K562 (cell line): ENCODE measurements around the gene BMAL1. TPM values are rescaled to one million over a fixed set of nuclear protein-coding genes. Genes with fewer than 3 reads are reported as not detected.

Source experiments
- ATAC-seq: fragments of 200-7000 bp; cut with Tn5 transposase; 3 replicates; pipeline ENCODE4 v1.9.1; 2020; ENCODE audit warnings: moderate library complexity
- BruUV-seq: library from RNA; stranded (reverse); fragments of 400-500 nt; replicated peaks from 2 replicates; lab custom pipeline; 2021; lab: Mats Ljungman, UMichigan
- CTCF ChIA-PET: fragments of 300-600 bp; formaldehyde crosslinking; extraction: SDS; loops from one replicate; lab custom pipeline; 2021; ENCODE audit warnings: low intra/inter-chr PET ratio; lab: Yijun Ruan, JAX
- POLR2A ChIA-PET: fragments of 300-600, 350-650 bp; sonication (Branson Sonifier 250); formaldehyde crosslinking; extraction: SDS; loops from one replicate; lab custom pipeline; 2021; ENCODE audit warnings: antibody characterized with exemption, inconsistent platforms; lab: Yijun Ruan, JAX
- DNase-seq, 4 experiments: peaks; one replicate each; pipeline versions ENCODE4 v3.0.0 to v3.0.0-alpha.2; 2011 to 2018; ENCODE audit warnings: low spot score in 3 of 4, mixed read lengths in 3 of 4; ENCODE audit errors: extremely low read depth in 1 of 4
- FAIRE-seq: peaks from 2 replicates; lab custom pipeline; 2011; peaks lifted over from hg19 to GRCh38; lab: Jason Lieb, UNC
- H2AFZ ChIP-seq: 2 replicates; pipeline ENCODE4 v1.6.0; 2011; ENCODE audit warnings: low read depth, low read length, control low read depth, inconsistent platforms
- H3K27ac ChIP-seq: fragments of 200-600 bp; 3 replicates; pipeline ENCODE4 v1.8.0; 2011; ENCODE audit warnings: low read depth, mild to moderate bottlenecking, control low read depth, inconsistent platforms, low read length, moderate library complexity, mixed read lengths; ENCODE audit errors: extremely low read depth
- H3K27me3 ChIP-seq, 2 experiments: fragments of 300-600 bp in 1 of 2; 2 replicates in 1 of 2; 3 replicates in 1 of 2; pipeline versions ENCODE4 v1.6.0 to v1.8.0; 2011; ENCODE audit warnings: inconsistent platforms in 2 of 2, low read length in 2 of 2, mild to moderate bottlenecking in 1 of 2, mixed read lengths in 1 of 2, moderate library complexity in 1 of 2; ENCODE audit not compliant: control insufficient read depth in 2 of 2, insufficient read depth in 2 of 2
- H3K36me3 ChIP-seq: fragments of 300-600 bp; 3 replicates; pipeline ENCODE4 v1.8.0; 2011; ENCODE audit warnings: mild to moderate bottlenecking, low read length, inconsistent platforms; ENCODE audit not compliant: control insufficient read depth, insufficient read depth
- H3K4me1 ChIP-seq, 2 experiments: fragments of 200-600 bp in 1 of 2; replicated peaks in 1 of 2; 2 replicates in 1 of 2; 3 replicates in 1 of 2; pipeline versions ENCODE4 v1.5.1 to v1.8.0; 2011; ENCODE audit warnings: inconsistent platforms in 2 of 2, low read length in 2 of 2, mild to moderate bottlenecking in 1 of 2, mixed read lengths in 1 of 2, moderate library complexity in 1 of 2; ENCODE audit not compliant: control insufficient read depth in 2 of 2, insufficient read depth in 2 of 2
- H3K4me2 ChIP-seq: 2 replicates; pipeline ENCODE4 v1.6.1; 2011; ENCODE audit warnings: low read length, control low read depth, inconsistent platforms, mixed read lengths; ENCODE audit not compliant: insufficient read depth
- H3K4me3 ChIP-seq: fragments of 200-600 bp; sonication (generic), shearing (Covaris generic); 2 replicates; pipeline ENCODE4 v1.5.1; 2016; ENCODE audit warnings: control low read depth, inconsistent platforms
- H3K79me2 ChIP-seq: fragments of 200-600 bp; 3 replicates; pipeline ENCODE4 v1.8.0; 2011; ENCODE audit warnings: low read length, inconsistent platforms; ENCODE audit not compliant: control insufficient read depth, insufficient read depth
- H3K9ac ChIP-seq, 2 experiments: 2 replicates each; pipeline versions ENCODE4 v1.6.0 to v1.6.1; 2011; ENCODE audit warnings: low read depth in 2 of 2, low read length in 2 of 2, control low read depth in 1 of 2, inconsistent platforms in 1 of 2, mild to moderate bottlenecking in 1 of 2, mixed read lengths in 1 of 2; ENCODE audit not compliant: insufficient read depth in 1 of 2
- H3K9me1 ChIP-seq: one replicate; pipeline ENCODE4 v1.6.0; 2011; ENCODE audit warnings: inconsistent platforms, mild to moderate bottlenecking, low read length, moderate library complexity; ENCODE audit not compliant: control insufficient read depth, insufficient read depth
- H3K9me3 ChIP-seq: replicated peaks from 2 replicates; pipeline ENCODE4 v1.5.1; 2011; ENCODE audit warnings: low read depth, low read length, inconsistent platforms; ENCODE audit not compliant: control insufficient read depth, insufficient read depth
- H4K20me1 ChIP-seq: replicated peaks from 2 replicates; pipeline ENCODE4 v1.6.1; 2011; ENCODE audit warnings: low read length, inconsistent platforms, mixed read lengths; ENCODE audit not compliant: control insufficient read depth, insufficient read depth
- DNMT1 ChIP-seq: fragments of 450-650 bp; IDR thresholded peaks from 2 replicates; pipeline ENCODE4 v1.6.1; 2016; ENCODE audit warnings: antibody characterized with exemption, mild to moderate bottlenecking
- E2F3 ChIP-seq: fragments of 250-450 bp; sonication (Bioruptor Pico); IDR thresholded peaks from 2 replicates; pipeline ENCODE4 v1.4.0; 2020; ENCODE audit warnings: mild to moderate bottlenecking
- HNRNPLL ChIP-seq: fragments of 200-400 bp; formaldehyde crosslinking; IDR thresholded peaks from 2 replicates; pipeline ENCODE4 v1.6.1; 2017; ENCODE audit warnings: low read length, low read depth, mild to moderate bottlenecking; ENCODE audit not compliant: poor library complexity, severe bottlenecking
- STAT5A ChIP-seq: IDR thresholded peaks from 2 replicates; pipeline ENCODE4 v1.6.1; 2012; ENCODE audit warnings: low read length, inconsistent platforms, borderline replicate concordance
- TSC22D4 ChIP-seq: fragments of 450-650 bp; IDR thresholded peaks from 2 replicates; pipeline ENCODE4 v1.6.1; 2016; ENCODE audit warnings: missing genetic modification characterization, missing biosample characterization, control low read depth
- VEZF1 ChIP-seq: fragments of 200-800 bp; sonication (Bioruptor generic); IDR thresholded peaks from 2 replicates; pipeline ENCODE4 v1.6.1; 2017; ENCODE audit warnings: missing genetic modification characterization, missing compliant biosample characterization
- ZBED1 ChIP-seq: IDR thresholded peaks from 2 replicates; pipeline ENCODE4 v1.6.1; 2014
- ZNF197 ChIP-seq: fragments of 200-800 bp; sonication (Bioruptor generic); IDR thresholded peaks from 2 replicates; pipeline ENCODE4 v1.6.1; 2016; ENCODE audit warnings: low read depth, missing genetic modification characterization, missing compliant biosample characterization
- ZNF24 ChIP-seq: fragments of 450-650 bp; IDR thresholded peaks from 2 replicates; pipeline ENCODE4 v1.6.1; 2016
- ZNF449 ChIP-seq: fragments of 250-450 bp; sonication (Bioruptor Pico); IDR thresholded peaks from 2 replicates; pipeline ENCODE4 v1.8.0; 2022; ENCODE audit warnings: moderate library complexity, mild to moderate bottlenecking, inconsistent platforms
- WGBS: fragments of 100-300 bp; shearing (Covaris generic); methylation state at CpG from one replicate; pipeline ENCODE4 v1.1.6; 2016; ENCODE audit warnings: low coverage, mixed read lengths; ENCODE audit not compliant: insufficient coverage; ENCODE audit errors: missing lambda C conversion rate; 5-methylcytosine and 5-hydroxymethylcytosine counted together
- in situ Hi-C: fragments of 300-500 bp; cut with MboI; formaldehyde crosslinking; loops from 4 replicates; pipeline ENCODE4 v1.15.0; 2018; ENCODE audit warnings: inconsistent platforms, mixed read lengths
- intact Hi-C: fragments of 100-400 bp; cut with micrococcal nuclease; formaldehyde crosslinking; loops from 2 replicates; pipeline ENCODE4 v1.14.2; 2022
- polyA plus RNA-seq, 8 experiments: library from polyadenylated mRNA; depleted of rRNA in 4 of 8; stranded (reverse) in 5 of 8; unstranded in 3 of 8; fragments of >200 nt; fragmentation: Nextera tagmentation in 2 of 8; fragmentation: Illumina TruSeq in 1 of 8; extraction: Ambion mirVana in 2 of 8; extraction: Trizol in 1 of 8; gene quantifications; 2 replicates each; pipeline versions ENCODE4 v1.2.1 to v1.2.3, GENCODE V29; 2011 to 2014; ENCODE audit warnings: inconsistent platforms in 1 of 8, missing spikeins in 1 of 8
- total RNA-seq, 7 experiments: library from RNA; depleted of rRNA in 6 of 7; stranded (reverse); fragments of >200 nt in 6 of 7; fragmentation: Illumina TruSeq in 2 of 7; extraction: Trizol in 2 of 7; gene quantifications; 2 replicates each; pipeline versions ENCODE4 v1.2.1 to v1.2.3, GENCODE V29; 2011 to 2021; ENCODE audit warnings: low replicate concordance in 1 of 7

The BMAL1 gene
- total and polyA plus RNA-seq, 9 of the 15 experiments (the other 6 are each of a cell fraction or from before 2014, with no cell fraction given): 0.14 to 2.4 (median 0.64) TPM

GRCh38 chr11:13348305-13348704 lies 70.7 kb downstream of the BMAL1 start:
- Histone ChIP-seq H3K79me2 (no peaks in the 10 kb centered on the region), H4K20me1 (0 out of 2 replicates have a peak, but pooled peaks cover 1% of the 10 kb centered on the region), H3K4me2 (no peak overlapping the region), H3K9me3 (no peaks in the 10 kb centered on the region), H2AFZ (no peak overlapping the region), H3K27ac (no peak overlapping the region), H3K9me1 (no peaks in the 10 kb centered on the region), H3K27me3 (peaks cover 9 to 40% of the 10 kb centered on the region in 2 experiments; a peak in 4 of 5 replicates), H3K4me3 (no peak overlapping the region), H3K9ac (no peak overlapping the region), H3K4me1 (0 out of 5 replicates have a peak, but pooled peaks cover 0 to 3% of the 10 kb centered on the region in 2 experiments), H3K36me3 (no peaks in the 10 kb centered on the region)
- POLR2A ChIA-PET: no interaction called here
- FAIRE-seq (no peak), ATAC-seq (no peak), DNase-seq (no peak)
- in situ Hi-C loops (loop anchor here (10.0 kb wide), 2 partner anchors 144 to 434 kb away; no protein-coding TSS in a partner anchor), intact Hi-C loops (no loop called here)
- 0% methylated on average over 3 of the region's 3 CpGs for WGBS
- CTCF ChIA-PET: no interaction called here
- BruUV-seq: no TSS peak
- TF ChIP-seq VEZF1 (CRISPR knock-in tag) (peak; percentile 41; the same call in 1 of the 2 replicates), HNRNPLL (no peak)

GRCh38 chr11:13349046-13349445 lies 71.5 kb downstream of the BMAL1 start:
- ChIA-PET CTCF (no interaction called here), POLR2A (interaction anchor here (0.5 to 1.5 kb wide), 3 partner anchors 10 to 319 kb away, joined by 3 to 5 read pairs (median 5); partner anchors contain the start of gene FAR1)
- Histone ChIP-seq H3K9me1 (no peaks in the 10 kb centered on the region), H3K9ac (no peak overlapping the region), H3K36me3 (no peaks in the 10 kb centered on the region), H3K4me2 (no peak overlapping the region), H3K27ac (no peak overlapping the region), H3K79me2 (no peaks in the 10 kb centered on the region), H3K4me1 (0 out of 5 replicates have a peak, but pooled peaks cover 0 to 3% of the 10 kb centered on the region in 2 experiments), H3K4me3 (no peak overlapping the region), H4K20me1 (no peaks in the 10 kb centered on the region), H3K9me3 (no peaks in the 10 kb centered on the region), H3K27me3 (peaks cover 9 to 37% of the 10 kb centered on the region in 2 experiments; a peak in 4 of 5 replicates), H2AFZ (no peak overlapping the region)
- in situ Hi-C loops: loop anchor here (10.0 kb wide), 2 partner anchors 144 to 434 kb away; no protein-coding TSS in a partner anchor
- intact Hi-C loops: no loop called here
- FAIRE-seq: no peak
- ATAC-seq: no peak
- WGBS: 3% methylated on average over 6 of the region's 6 CpGs
- BruUV-seq: no TSS peak
- DNase-seq: no peak
- TF ChIP-seq ZNF197 (CRISPR knock-in tag) (no peak), ZNF449 (no peak), ZBED1 (no peak), DNMT1 (no peak), E2F3 (CRISPR knock-in tag) (no peak), TSC22D4 (no peak), ZNF24 (no peak), STAT5A (no peak)
